HEK293 (cell line): Measurements from ENCODE around the gene TSPAN14.

Source experiments
- CTCF ChIA-PET: fragments of 350-600 bp; formaldehyde crosslinking; extraction: SDS; loops from one replicate; lab custom pipeline; 2021; ENCODE audit warnings: antibody characterized with exemption; lab: Yijun Ruan, JAX
- POLR2A ChIA-PET: fragments of 300-600 bp; formaldehyde crosslinking; extraction: SDS; loops from one replicate; lab custom pipeline; 2020; ENCODE audit warnings: antibody characterized with exemption, inconsistent platforms; lab: Yijun Ruan, JAX
- H3K27ac ChIP-seq: fragments of 200-500 bp; sonication (Bioruptor generic); 2 replicates; pipeline ENCODE4 v1.5.1; 2014; ENCODE audit warnings: low read depth, low read length, control low read depth, inconsistent platforms; ENCODE audit errors: extremely low read depth
- H3K36me3 ChIP-seq, 2 experiments: fragments of 200-500 bp in 1 of 2; sonication (Bioruptor generic) in 1 of 2; 1 replicate in 1 of 2; 2 replicates in 1 of 2; pipeline ENCODE4 v1.5.1; 2014 to 2017; ENCODE audit warnings: inconsistent platforms in 2 of 2, low read length in 2 of 2; ENCODE audit not compliant: control insufficient read depth in 2 of 2, insufficient read depth in 1 of 2
- H3K4me1 ChIP-seq: fragments of 200-500 bp; sonication (Bioruptor generic); 2 replicates; pipeline ENCODE4 v1.5.1; 2014; ENCODE audit warnings: mild to moderate bottlenecking, low read length, inconsistent platforms; ENCODE audit not compliant: control insufficient read depth, insufficient read depth
- H3K4me3 ChIP-seq: 2 replicates; pipeline ENCODE4 v1.5.1; 2011; ENCODE audit warnings: low read depth, mild to moderate bottlenecking, control low read depth, low read length, moderate library complexity
- H3K9me3 ChIP-seq: fragments of 200-500 bp; sonication (Bioruptor generic); 2 replicates; pipeline ENCODE4 v1.5.1; 2014; ENCODE audit warnings: low read depth, low read length, inconsistent platforms; ENCODE audit not compliant: control insufficient read depth, insufficient read depth
- BCL11B ChIP-seq: fragments of 450-650 bp; formaldehyde crosslinking; IDR thresholded peaks from 2 replicates; pipeline ENCODE4 v1.5.1; 2016; ENCODE audit warnings: low read depth, missing biosample characterization, missing genetic modification characterization
- HOXC10 ChIP-seq: sonication (generic); formaldehyde crosslinking; IDR thresholded peaks from 2 replicates; pipeline ENCODE4 v1.8.1; 2023; ENCODE audit warnings: mild to moderate bottlenecking, missing genetic modification reagents
- KLF17 ChIP-seq: fragments of 450-650 bp; formaldehyde crosslinking; IDR thresholded peaks from 2 replicates; pipeline ENCODE4 v1.5.1; 2016; ENCODE audit warnings: missing biosample characterization, missing genetic modification characterization
- RBAK ChIP-seq: fragments of 450-650 bp; formaldehyde crosslinking; IDR thresholded peaks from 2 replicates; pipeline ENCODE4 v1.5.1; 2016; ENCODE audit warnings: missing biosample characterization, missing genetic modification characterization
- REPIN1 ChIP-seq: fragments of 450-650 bp; formaldehyde crosslinking; IDR thresholded peaks from 2 replicates; pipeline ENCODE4 v1.5.1; 2017; ENCODE audit warnings: missing biosample characterization, missing genetic modification characterization, low read depth
- SCRT1 ChIP-seq: fragments of 450-650 bp; formaldehyde crosslinking; IDR thresholded peaks from 2 replicates; pipeline ENCODE4 v1.5.1; 2016; ENCODE audit warnings: missing biosample characterization, missing genetic modification characterization, borderline replicate concordance
- SCRT2 ChIP-seq: fragments of 450-650 bp; formaldehyde crosslinking; IDR thresholded peaks from 2 replicates; pipeline ENCODE4 v1.5.1; 2016; ENCODE audit warnings: missing biosample characterization, missing genetic modification characterization
- SP2 ChIP-seq: fragments of 450-650 bp; formaldehyde crosslinking; IDR thresholded peaks from 2 replicates; pipeline ENCODE4 v1.5.1; 2016; ENCODE audit warnings: missing biosample characterization, missing genetic modification characterization
- YY1 ChIP-seq: fragments of 450-650 bp; formaldehyde crosslinking; IDR thresholded peaks from 2 replicates; pipeline ENCODE4 v1.5.1; 2018; ENCODE audit warnings: missing biosample characterization, missing genetic modification characterization
- YY2 ChIP-seq: fragments of 450-650 bp; formaldehyde crosslinking; IDR thresholded peaks from 2 replicates; pipeline ENCODE4 v1.5.1; 2016; ENCODE audit warnings: missing biosample characterization, missing genetic modification characterization
- ZBTB17 ChIP-seq: fragments of 450-650 bp; formaldehyde crosslinking; IDR thresholded peaks from 2 replicates; pipeline ENCODE4 v1.5.1; 2016; ENCODE audit warnings: missing biosample characterization, missing genetic modification characterization
- ZFHX2 ChIP-seq: fragments of 450-650 bp; formaldehyde crosslinking; conservative IDR thresholded peaks from 2 replicates; pipeline ENCODE4 v1.5.1; 2016; ENCODE audit warnings: missing biosample characterization, missing genetic modification characterization
- ZIC2 ChIP-seq: fragments of 450-650 bp; formaldehyde crosslinking; IDR thresholded peaks from 2 replicates; pipeline ENCODE4 v1.5.1; 2016; ENCODE audit warnings: missing biosample characterization, missing genetic modification characterization
- ZNF146 ChIP-seq: fragments of 450-650 bp; formaldehyde crosslinking; IDR thresholded peaks from 2 replicates; pipeline ENCODE4 v1.5.1; 2016; ENCODE audit warnings: missing biosample characterization, missing genetic modification characterization
- ZNF19 ChIP-seq: fragments of 450-650 bp; formaldehyde crosslinking; IDR thresholded peaks from 2 replicates; pipeline ENCODE4; 2016; ENCODE audit warnings: missing biosample characterization, missing genetic modification characterization, low read depth
- ZNF248 ChIP-seq: fragments of 450-650 bp; formaldehyde crosslinking; IDR thresholded peaks from 2 replicates; pipeline ENCODE4 v1.5.1; 2017; ENCODE audit warnings: missing biosample characterization, missing genetic modification characterization
- ZNF341 ChIP-seq: fragments of 450-650 bp; formaldehyde crosslinking; IDR thresholded peaks from 2 replicates; pipeline ENCODE4; 2016; ENCODE audit warnings: low read depth, missing biosample characterization, missing genetic modification characterization
- ZNF366 ChIP-seq: fragments of 450-650 bp; formaldehyde crosslinking; conservative IDR thresholded peaks from 2 replicates; pipeline ENCODE4 v1.5.1; 2016; ENCODE audit warnings: missing biosample characterization, missing genetic modification characterization
- ZNF404 ChIP-seq: fragments of 450-650 bp; formaldehyde crosslinking; IDR thresholded peaks from 2 replicates; pipeline ENCODE4 v1.5.1; 2017; ENCODE audit warnings: missing biosample characterization, missing genetic modification characterization
- ZNF433 ChIP-seq: fragments of 450-650 bp; formaldehyde crosslinking; IDR thresholded peaks from 2 replicates; pipeline ENCODE4 v1.5.1; 2016; ENCODE audit warnings: missing biosample characterization, missing genetic modification characterization, low read depth
- ZNF48 ChIP-seq: fragments of 450-650 bp; formaldehyde crosslinking; IDR thresholded peaks from 2 replicates; pipeline ENCODE4 v1.5.1; 2016; ENCODE audit warnings: missing biosample characterization, missing genetic modification characterization
- ZNF501 ChIP-seq: fragments of 450-650 bp; formaldehyde crosslinking; IDR thresholded peaks from 2 replicates; pipeline ENCODE4 v1.5.1; 2016; ENCODE audit warnings: missing biosample characterization, missing genetic modification characterization
- ZNF529 ChIP-seq: fragments of 450-650 bp; formaldehyde crosslinking; IDR thresholded peaks from 2 replicates; pipeline ENCODE4 v1.5.1; 2017; ENCODE audit warnings: missing genetic modification characterization, missing biosample characterization; ENCODE audit not compliant: insufficient replicate concordance
- ZNF549 ChIP-seq: fragments of 450-650 bp; IDR thresholded peaks from 2 replicates; pipeline ENCODE4 v1.5.1; 2018; ENCODE audit warnings: missing biosample characterization, missing genetic modification characterization, mild to moderate bottlenecking, inconsistent platforms, moderate library complexity
- ZNF555 ChIP-seq: fragments of 450-650 bp; formaldehyde crosslinking; conservative IDR thresholded peaks from 2 replicates; pipeline ENCODE4 v1.5.1; 2017; ENCODE audit warnings: missing biosample characterization, mild to moderate bottlenecking, missing genetic modification characterization, inconsistent platforms
- ZNF571 ChIP-seq: fragments of 450-650 bp; formaldehyde crosslinking; IDR thresholded peaks from 2 replicates; pipeline ENCODE4 v1.5.0; 2017; ENCODE audit warnings: missing biosample characterization, missing genetic modification characterization
- ZNF585B ChIP-seq: fragments of 450-650 bp; formaldehyde crosslinking; IDR thresholded peaks from 2 replicates; pipeline ENCODE4 v1.5.1; 2016; ENCODE audit warnings: missing biosample characterization, missing genetic modification characterization
- ZNF660 ChIP-seq: fragments of 450-650 bp; IDR thresholded peaks from 2 replicates; pipeline ENCODE4 v1.5.1; 2018; ENCODE audit warnings: missing biosample characterization, mild to moderate bottlenecking, missing genetic modification characterization
- ZNF664 ChIP-seq: fragments of 450-650 bp; formaldehyde crosslinking; IDR thresholded peaks from 2 replicates; pipeline ENCODE4 v1.5.1; 2016; ENCODE audit warnings: missing biosample characterization, missing genetic modification characterization
- ZNF747 ChIP-seq: fragments of 450-650 bp; formaldehyde crosslinking; IDR thresholded peaks from 2 replicates; pipeline ENCODE4 v1.5.1; 2016; ENCODE audit warnings: missing biosample characterization, missing genetic modification characterization
- ZNF776 ChIP-seq: fragments of 450-650 bp; formaldehyde crosslinking; IDR thresholded peaks from 2 replicates; pipeline ENCODE4 v1.5.0; 2017; ENCODE audit warnings: missing biosample characterization, missing genetic modification characterization, borderline replicate concordance
- ZNF777 ChIP-seq: fragments of 450-650 bp; formaldehyde crosslinking; IDR thresholded peaks from 2 replicates; pipeline ENCODE4 v1.5.1; 2017; ENCODE audit warnings: missing biosample characterization, missing genetic modification characterization, borderline replicate concordance
- ZNF785 ChIP-seq: fragments of 450-650 bp; formaldehyde crosslinking; IDR thresholded peaks from 2 replicates; pipeline ENCODE4 v1.5.1; 2016; ENCODE audit warnings: missing biosample characterization, missing genetic modification characterization
- ZNF837 ChIP-seq: fragments of 450-650 bp; formaldehyde crosslinking; IDR thresholded peaks from 2 replicates; pipeline ENCODE4 v1.5.1; 2016; ENCODE audit warnings: missing biosample characterization, missing genetic modification characterization
- TF ChIP-seq, protein P1 (sequence below): fragments of 450-650 bp; formaldehyde crosslinking; IDR thresholded peaks from 2 replicates; pipeline ENCODE4 v1.5.1; 2017; ENCODE audit warnings: missing biosample characterization, missing genetic modification characterization

Gene TSPAN14

GRCh38 chr10:80452640-80453039 lies 1.5 kb upstream of the TSPAN14 start:
- no peaks in the 10 kb centered on the region; the same call in 1 of the 2 replicates for H3K4me1 ChIP-seq
- H3K4me3 ChIP-seq = no peak overlapping the region
- H3K9me3 ChIP-seq = no peaks in the 10 kb centered on the region
- no peak overlapping the region for H3K27ac ChIP-seq
- POLR2A ChIA-PET = interaction anchor here (0.8 to 1.0 kb wide), 2 partner anchors 8 to 22 kb away, joined by 3 to 5 read pairs; no protein-coding TSS in a partner anchor
- TF ChIP-seq YY2 (tag by site-specific recombination) (no peak), ZNF366 (tag by site-specific recombination) (no peak), ZNF555 (no peak), ZNF146 (tag by site-specific recombination) (no peak), ZNF776 (tag by site-specific recombination) (no peak), ZNF747 (tag by site-specific recombination) (no peak), ZNF571 (tag by site-specific recombination) (no peak)
- TF ChIP-seq, protein P1, sequence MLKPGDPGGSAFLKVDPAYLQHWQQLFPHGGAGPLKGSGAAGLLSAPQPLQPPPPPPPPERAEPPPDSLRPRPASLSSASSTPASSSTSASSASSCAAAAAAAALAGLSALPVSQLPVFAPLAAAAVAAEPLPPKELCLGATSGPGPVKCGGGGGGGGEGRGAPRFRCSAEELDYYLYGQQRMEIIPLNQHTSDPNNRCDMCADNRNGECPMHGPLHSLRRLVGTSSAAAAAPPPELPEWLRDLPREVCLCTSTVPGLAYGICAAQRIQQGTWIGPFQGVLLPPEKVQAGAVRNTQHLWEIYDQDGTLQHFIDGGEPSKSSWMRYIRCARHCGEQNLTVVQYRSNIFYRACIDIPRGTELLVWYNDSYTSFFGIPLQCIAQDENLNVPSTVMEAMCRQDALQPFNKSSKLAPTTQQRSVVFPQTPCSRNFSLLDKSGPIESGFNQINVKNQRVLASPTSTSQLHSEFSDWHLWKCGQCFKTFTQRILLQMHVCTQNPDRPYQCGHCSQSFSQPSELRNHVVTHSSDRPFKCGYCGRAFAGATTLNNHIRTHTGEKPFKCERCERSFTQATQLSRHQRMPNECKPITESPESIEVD = no peak
- CTCF ChIA-PET = interaction anchor here (1.4 to 1.9 kb wide), 3 partner anchors 8 to 472 kb away, joined by 3 to 13 read pairs (median 11); no protein-coding TSS in a partner anchor
- H3K36me3 ChIP-seq = no peaks in the 10 kb centered on the region

- CTCF ChIA-PET = interaction anchor here (0.7 to 1.9 kb wide), 4 partner anchors 9 to 471 kb away, joined by 3 to 13 read pairs (median 7); no protein-coding TSS in a partner anchor
- no peaks in the 10 kb centered on the region; the same call in 1 of the 2 replicates for H3K4me1 ChIP-seq
- POLR2A ChIA-PET = interaction anchor here (0.5 to 1.2 kb wide), 5 partner anchors 9 to 687 kb away, joined by 3 to 5 read pairs (median 3); no protein-coding TSS in a partner anchor
- no peaks in the 10 kb centered on the region for H3K36me3 ChIP-seq
- H3K27ac ChIP-seq = peak overlapping the region; percentile 75; the same call in 1 of the 2 replicates
- peak overlapping the region; percentile 40 for H3K4me3 ChIP-seq
- H3K9me3 ChIP-seq = no peaks in the 10 kb centered on the region
- TF ChIP-seq SCRT1 (tag by site-specific recombination) (peak; percentile 83), KLF17 (tag by site-specific recombination) (no peak), SCRT2 (peak; percentile 83), ZNF248 (no peak), ZNF571 (tag by site-specific recombination) (no peak), ZNF660 (tag by site-specific recombination) (no peak), ZNF341 (tag by site-specific recombination) (peak; percentile 85), HOXC10 (no peak), ZNF146 (tag by site-specific recombination) (no peak), ZNF837 (tag by site-specific recombination) (no peak), ZNF777 (no peak), ZNF785 (tag by site-specific recombination) (no peak), ZNF501 (tag by site-specific recombination) (no peak), ZIC2 (tag by site-specific recombination) (no peak), ZNF664 (tag by site-specific recombination) (no peak), BCL11B (tag by site-specific recombination) (no peak), ZNF549 (tag by site-specific recombination) (no peak), ZFHX2 (tag by site-specific recombination) (peak; percentile 41), ZNF19 (tag by site-specific recombination) (no peak), SP2 (tag by site-specific recombination) (peak; percentile 30; the same call in 1 of the 2 replicates), ZNF404 (tag by site-specific recombination) (no peak), ZNF529 (tag by site-specific recombination) (no peak), RBAK (tag by site-specific recombination) (no peak), ZNF48 (tag by site-specific recombination) (no peak), ZNF433 (0 out of 2 replicates have a peak, but pooled peaks have one; percentile 3), YY1 (no peak; the same call in 1 of the 2 replicates), ZBTB17 (tag by site-specific recombination) (peak; percentile 13; the same call in 1 of the 2 replicates), REPIN1 (tag by site-specific recombination) (no peak), ZNF585B (no peak)
These were observed 861 bp upstream of the TSPAN14 start for GRCh38 chr10:80453056-80453841.
